GM12865 (cell line): Measurements from ENCODE around the gene CEBPB.

ENCODE experiments used
- DNase-seq: peaks from one replicate; pipeline ENCODE4 v3.0.0; 2010; ENCODE audit warnings: low read depth
- H3K4me3 ChIP-seq: 2 replicates; pipeline ENCODE4 v1.5.1; 2011; ENCODE audit warnings: mild to moderate bottlenecking, low read depth, low read length, control low read depth
- CTCF ChIP-seq: IDR thresholded peaks from 2 replicates; pipeline ENCODE4 v1.5.1; 2011; ENCODE audit warnings: low read length, control low read depth, low read depth, inconsistent platforms; ENCODE audit not compliant: insufficient read depth; ENCODE audit errors: missing control alignments

The CEBPB gene

GRCh38 chr20:50220894-50221365 lies 30.3 kb downstream of the CEBPB start:
- TF ChIP-seq CTCF = no peak
- H3K4me3 ChIP-seq = no peak overlapping the region
- no peak for DNase-seq

GRCh38 chr20:50221501-50222308 lies 31.1 kb downstream of the CEBPB start:
- no peak for DNase-seq
- no peak for TF ChIP-seq CTCF
- H3K4me3 ChIP-seq = no peak overlapping the region

- DNase-seq = no peak
- H3K4me3 ChIP-seq = no peak overlapping the region
- TF ChIP-seq CTCF = no peak
Observed at GRCh38 chr20:50222309-50223038, 31.8 kb downstream of the CEBPB start.

GRCh38 chr20:50223039-50224005 lies 32.7 kb downstream of the CEBPB start:
- DNase-seq = no peak
- no peak for TF ChIP-seq CTCF
- H3K4me3 ChIP-seq = no peak overlapping the region

- no peak for DNase-seq
- no peak for TF ChIP-seq CTCF
- no peak overlapping the region for H3K4me3 ChIP-seq
Observed at GRCh38 chr20:50224052-50224451, 33.4 kb downstream of the CEBPB start.

GRCh38 chr20:50224531-50225255 lies 34.1 kb downstream of the CEBPB start:
- no peak for DNase-seq
- no peak overlapping the region for H3K4me3 ChIP-seq
- TF ChIP-seq CTCF = no peak
